ENCODE data around the gene TNIK. TPM values are rescaled to one million over a fixed set of nuclear protein-coding genes. Genes with fewer than 3 reads are reported as not detected.

Gene TNIK
- total and polyA plus RNA-seq, 10 of the 15 experiments (the other 5 are each of a cell fraction or from before 2014, with no cell fraction given), result 13.9 to 74.3 (median 48.2) TPM

- no peak for TF ChIP-seq ZBTB11 (CRISPR knock-in tag; IDR thresholded peaks at IDR 0.05)
- peak; percentile 44; the same call in 1 of the 2 replicates for TF ChIP-seq GABPA (IDR thresholded peaks at IDR 0.05; ENCODE audit: low read depth)
- TF ChIP-seq ZNF274 (IDR thresholded peaks at IDR 0.05; ENCODE audit: insufficient read depth, insufficient read length), result no peak
- 0 out of 2 replicates have a peak, but pooled peaks have one; percentile 73 for TF ChIP-seq BMI1 (IDR thresholded peaks at IDR 0.05; ENCODE audit: borderline replicate concordance)
- no peak for TF ChIP-seq SUZ12 (IDR thresholded peaks at IDR 0.05; ENCODE audit: unreplicated experiment)
- peak; percentile 59; the same call in 1 of the 2 replicates for TF ChIP-seq ZNF24 (IDR thresholded peaks at IDR 0.05)
- TF ChIP-seq CHD2 (IDR thresholded peaks at IDR 0.05; ENCODE audit: borderline replicate concordance, low read depth, low read length), result no peak
- no peak for TF ChIP-seq NR2C1 (IDR thresholded peaks at IDR 0.05)
- no peak for TF ChIP-seq SIX5 (IDR thresholded peaks at IDR 0.05; ENCODE audit: low read depth, low read length, severe bottlenecking)
- no peak for TF ChIP-seq REST (IDR thresholded peaks at IDR 0.05; ENCODE audit: low read depth, low read length)
- TF ChIP-seq RAD21 (IDR thresholded peaks at IDR 0.05; ENCODE audit: insufficient read depth, low read depth, low read length), result no peak
- no peak for TF ChIP-seq RBBP5 (conservative IDR thresholded peaks at IDR 0.05)
- peak; percentile 88; the same call in 1 of the 2 replicates for TF ChIP-seq RCOR1 (conservative IDR thresholded peaks at IDR 0.05; ENCODE audit: low read depth, low read length)
- peak; percentile 91 for TF ChIP-seq JUND (IDR thresholded peaks at IDR 0.05; ENCODE audit: low read depth, low read length)
- peak; percentile 96 for TF ChIP-seq ATF2 (IDR thresholded peaks at IDR 0.05; ENCODE audit: low read length)
- TF ChIP-seq HCFC1 (IDR thresholded peaks at IDR 0.05; ENCODE audit: low read length), result no peak
- no peak for TF ChIP-seq CHD4 (IDR thresholded peaks at IDR 0.05)
- TF ChIP-seq, protein P1, sequence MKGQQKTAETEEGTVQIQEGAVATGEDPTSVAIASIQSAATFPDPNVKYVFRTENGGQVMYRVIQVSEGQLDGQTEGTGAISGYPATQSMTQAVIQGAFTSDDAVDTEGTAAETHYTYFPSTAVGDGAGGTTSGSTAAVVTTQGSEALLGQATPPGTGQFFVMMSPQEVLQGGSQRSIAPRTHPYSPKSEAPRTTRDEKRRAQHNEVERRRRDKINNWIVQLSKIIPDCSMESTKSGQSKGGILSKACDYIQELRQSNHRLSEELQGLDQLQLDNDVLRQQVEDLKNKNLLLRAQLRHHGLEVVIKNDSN (IDR thresholded peaks at IDR 0.05; ENCODE audit: borderline replicate concordance, extremely low read length, insufficient read depth, low read depth, low read length), result no peak
- TF ChIP-seq ZNF217 (IDR thresholded peaks at IDR 0.05), result peak; percentile 95; the same call in 1 of the 2 replicates
- peak; percentile 61 for TF ChIP-seq ATF7 (IDR thresholded peaks at IDR 0.05; ENCODE audit: low read depth)
- no peak for TF ChIP-seq KDM1A (IDR thresholded peaks at IDR 0.05; ENCODE audit: borderline replicate concordance)
- no peak for TF ChIP-seq HDAC6 (IDR thresholded peaks at IDR 0.05; ENCODE audit: unreplicated experiment)
Observed at GRCh38 chr3:171248426-171249111, 211.6 kb downstream of the TNIK start (continued).

Data from GM12878 (cell line).